IMR-90 (cell line): ENCODE data around the gene RNF141. TPM values are rescaled to one million over a fixed set of nuclear protein-coding genes. Genes with fewer than 3 reads are reported as not detected.
A peak's percentile ranks its signal among the peaks of the same experiment; 100 is the strongest.

Source experiments
- ATAC-seq: fragments of 200-7000 bp; cut with Tn5 transposase; 2 replicates; pipeline ENCODE4 v1.9.1; 2020; ENCODE audit warnings: low read depth, mild to moderate bottlenecking, moderate library complexity
- BruUV-seq: library from RNA; stranded (reverse); fragments of 400-500 nt; replicated peaks from 2 replicates; lab custom pipeline; 2021; lab: Mats Ljungman, UMichigan
- CTCF ChIA-PET: fragments of 300-600 bp; formaldehyde crosslinking; extraction: SDS; loops from one replicate; lab custom pipeline; 2021; ENCODE audit warnings: antibody characterized with exemption; lab: Yijun Ruan, JAX
- POLR2A ChIA-PET: fragments of 300-600 bp; sonication (Branson Sonifier 250); formaldehyde crosslinking; loops from one replicate; lab custom pipeline; 2022; ENCODE audit warnings: antibody characterized with exemption; ENCODE audit not compliant: unreplicated experiment; lab: Charles Lee
- DNase-seq: peaks from one replicate; pipeline ENCODE4 v3.0.0; 2013
- H2AFZ ChIP-seq: replicated peaks from 2 replicates; pipeline ENCODE3; 2013; ENCODE audit warnings: low read length, mild to moderate bottlenecking; ENCODE audit not compliant: poor library complexity
- H2AK5ac ChIP-seq: 2 replicates; pipeline ENCODE4 v1.6.1; 2013; ENCODE audit warnings: low read depth, low read length, inconsistent platforms
- H2AK9ac ChIP-seq: replicated peaks from 2 replicates; pipeline ENCODE3; 2013; ENCODE audit warnings: mild to moderate bottlenecking, low read depth, low read length, moderate library complexity; ENCODE audit not compliant: poor library complexity
- H2BK120ac ChIP-seq: 2 replicates; pipeline ENCODE4 v1.6.1; 2013; ENCODE audit warnings: low read depth, low read length, inconsistent platforms
- H2BK15ac ChIP-seq: 3 replicates; pipeline ENCODE4 v1.6.1; 2013; ENCODE audit warnings: low read depth, low read length, inconsistent platforms
- H2BK20ac ChIP-seq: 2 replicates; pipeline ENCODE4 v1.6.1; 2013; ENCODE audit warnings: low read depth, mild to moderate bottlenecking, inconsistent platforms, low read length, moderate library complexity
- H2BK5ac ChIP-seq: 2 replicates; pipeline ENCODE4 v1.6.1; 2013; ENCODE audit warnings: mild to moderate bottlenecking, low read depth, low read length, inconsistent platforms; ENCODE audit not compliant: poor library complexity, severe bottlenecking
- H3K14ac ChIP-seq: replicated peaks from 2 replicates; pipeline ENCODE4 v1.6.1; 2013; ENCODE audit warnings: low read depth, low read length, inconsistent platforms
- H3K18ac ChIP-seq: 2 replicates; pipeline ENCODE4 v1.6.1; 2013; ENCODE audit warnings: low read depth, low read length, control low read depth
- H3K23ac ChIP-seq: 2 replicates; pipeline ENCODE4 v1.6.1; 2013; ENCODE audit warnings: low read depth, low read length, inconsistent platforms
- H3K27ac ChIP-seq: 2 replicates; pipeline ENCODE4 v1.5.1; 2013; ENCODE audit warnings: mild to moderate bottlenecking, control low read depth, low read length; ENCODE audit not compliant: insufficient read depth
- H3K27me3 ChIP-seq: 2 replicates; pipeline ENCODE4 v1.6.1; 2013; ENCODE audit warnings: low read length; ENCODE audit not compliant: control insufficient read depth, insufficient read depth
- H3K36me3 ChIP-seq: 2 replicates; pipeline ENCODE4 v1.6.1; 2013; ENCODE audit warnings: low read length, mixed read lengths; ENCODE audit not compliant: control insufficient read depth, insufficient read depth
- H3K4ac ChIP-seq: 2 replicates; pipeline ENCODE4 v1.6.1; 2013; ENCODE audit warnings: low read depth, low read length, inconsistent platforms
- H3K4me1 ChIP-seq: 2 replicates; pipeline ENCODE4 v1.6.1; 2013; ENCODE audit warnings: low read length, mixed read lengths; ENCODE audit not compliant: control insufficient read depth, insufficient read depth
- H3K4me2 ChIP-seq: 2 replicates; pipeline ENCODE4 v1.6.1; 2013; ENCODE audit warnings: low read depth, mild to moderate bottlenecking, control low read depth, low read length, moderate library complexity
- H3K4me3 ChIP-seq: 2 replicates; pipeline ENCODE4 v1.5.1; 2013; ENCODE audit warnings: low read depth, mild to moderate bottlenecking, control low read depth, low read length, moderate library complexity; ENCODE audit not compliant: insufficient read depth
- H3K56ac ChIP-seq: 2 replicates; pipeline ENCODE4 v1.6.1; 2013; ENCODE audit warnings: low read length, inconsistent platforms; ENCODE audit not compliant: insufficient read depth; ENCODE audit errors: extremely low read depth
- H3K79me1 ChIP-seq, 2 experiments: 2 replicates each; pipeline ENCODE4 v1.6.1; 2013; ENCODE audit warnings: low read length in 2 of 2, inconsistent platforms in 1 of 2, low read depth in 1 of 2
- H3K9ac ChIP-seq: 2 replicates; pipeline ENCODE4 v1.6.1; 2013; ENCODE audit warnings: low read depth, low read length, control low read depth
- H3K9me1 ChIP-seq: 2 replicates; pipeline ENCODE4 v1.6.1; 2013; ENCODE audit warnings: low read length, inconsistent platforms; ENCODE audit not compliant: insufficient read depth
- H3K9me3 ChIP-seq: 2 replicates; pipeline ENCODE4 v1.6.1; 2013; ENCODE audit warnings: low read length; ENCODE audit not compliant: control insufficient read depth, insufficient read depth
- H4K20me1 ChIP-seq: 2 replicates; pipeline ENCODE4 v1.6.1; 2013; ENCODE audit warnings: low read length, inconsistent platforms; ENCODE audit not compliant: insufficient read depth
- H4K5ac ChIP-seq: 2 replicates; pipeline ENCODE4 v1.6.1; 2013; ENCODE audit warnings: mild to moderate bottlenecking, low read depth, low read length, control low read depth
- H4K8ac ChIP-seq, 2 experiments: 2 replicates each; pipeline ENCODE4 v1.6.1; 2013; ENCODE audit warnings: low read depth in 2 of 2, low read length in 2 of 2, control low read depth in 1 of 2, inconsistent platforms in 1 of 2
- H4K91ac ChIP-seq: 2 replicates; pipeline ENCODE4 v1.6.1; 2013; ENCODE audit warnings: low read depth, low read length, inconsistent platforms; ENCODE audit not compliant: insufficient read depth
- BHLHE40 ChIP-seq: fragments of 150-350 bp; IDR thresholded peaks from 2 replicates; pipeline ENCODE4 v1.6.1; 2016; ENCODE audit warnings: mild to moderate bottlenecking, low read depth, low read length
- CEBPB ChIP-seq: IDR thresholded peaks from 2 replicates; pipeline ENCODE4 v1.6.1; 2012; ENCODE audit warnings: low read depth, low read length, improper control_type of control experiment
- CHD1 ChIP-seq: IDR thresholded peaks from 2 replicates; pipeline ENCODE4 v1.6.1; 2012; ENCODE audit warnings: low read depth, low read length, improper control_type of control experiment
- FOS ChIP-seq: fragments of 150-350 bp; IDR thresholded peaks from 2 replicates; pipeline ENCODE4 v1.6.1; 2016; ENCODE audit warnings: low read depth, low read length
- MAFK ChIP-seq: IDR thresholded peaks from 2 replicates; pipeline ENCODE4 v1.6.1; 2012; ENCODE audit warnings: low read depth, low read length, improper control_type of control experiment
- MAZ ChIP-seq: IDR thresholded peaks from 2 replicates; pipeline ENCODE4 v1.6.1; 2012; ENCODE audit warnings: low read depth, mild to moderate bottlenecking, low read length, improper control_type of control experiment, moderate library complexity, borderline replicate concordance
- MXI1 ChIP-seq: IDR thresholded peaks from 2 replicates; pipeline ENCODE4 v1.6.1; 2012; ENCODE audit warnings: low read depth, mild to moderate bottlenecking, low read length, moderate library complexity, borderline replicate concordance
- NFE2L2 ChIP-seq: fragments of 150-350 bp; IDR thresholded peaks from 2 replicates; pipeline ENCODE4 v1.6.1; 2016; ENCODE audit warnings: low read depth, mild to moderate bottlenecking, low read length
- POLR2A ChIP-seq: IDR thresholded peaks from 2 replicates; pipeline ENCODE4 v1.6.1; 2012; ENCODE audit warnings: mild to moderate bottlenecking, low read depth, low read length
- RAD21 ChIP-seq: IDR thresholded peaks from 2 replicates; pipeline ENCODE4 v1.6.1; 2012; ENCODE audit warnings: low read length, improper control_type of control experiment
- RCOR1 ChIP-seq: IDR thresholded peaks from 2 replicates; pipeline ENCODE4 v1.6.1; 2012; ENCODE audit warnings: mild to moderate bottlenecking, low read length, improper control_type of control experiment; ENCODE audit not compliant: insufficient replicate concordance
- WGBS, 2 experiments: methylation state at CpG; one replicate each; pipeline versions ENCODE4 v1.1.5 to v1.1.7; 2013; ENCODE audit warnings: missing lambda C conversion rate in 2 of 2; ENCODE audit not compliant: insufficient read length in 1 of 2; ENCODE audit errors: extremely low coverage in 2 of 2; 5-methylcytosine and 5-hydroxymethylcytosine counted together
- dilution Hi-C: fragments of 300-500 bp; cut with HindIII; formaldehyde crosslinking; loops from one replicate; pipeline ENCODE4 v1.14.3; 2018; ENCODE audit warnings: low sequenced_read_pairs; ENCODE audit not compliant: unreplicated experiment
- in situ Hi-C: fragments of 300-500 bp; cut with MboI; formaldehyde crosslinking; loops from 3 replicates; pipeline ENCODE4 v1.14.3; 2019; ENCODE audit warnings: low sequenced_read_pairs, inconsistent platforms, mixed read lengths
- intact Hi-C: fragments of 100-400 bp; cut with micrococcal nuclease; formaldehyde crosslinking; loops from 2 replicates; pipeline ENCODE4 v1.10.0; 2022
- polyA plus RNA-seq, 3 experiments: library from polyadenylated mRNA; depleted of rRNA; stranded (reverse); fragments of >200 nt; gene quantifications; 2 replicates each; pipeline ENCODE4 v1.2.3, GENCODE V29; 2012; ENCODE audit warnings: low replicate concordance in 1 of 3
- total RNA-seq: library from RNA; depleted of rRNA; stranded (reverse); fragments of >200 nt; gene quantifications from 2 replicates; pipeline ENCODE4 v1.2.3, GENCODE V29; 2012
- TF ChIP-seq, protein P1 (sequence below): fragments of 150-350 bp; IDR thresholded peaks from 2 replicates; pipeline ENCODE4 v1.6.1; 2016; ENCODE audit warnings: low read depth, mild to moderate bottlenecking, low read length, moderate library complexity, borderline replicate concordance
- TF ChIP-seq, protein P2 (sequence below): fragments of 150-350 bp; IDR thresholded peaks from 2 replicates; pipeline ENCODE4 v1.6.1; 2017; ENCODE audit warnings: mild to moderate bottlenecking, antibody characterized with exemption, low read length, low read depth
- TF ChIP-seq, protein P3 (sequence below): conservative IDR thresholded peaks from 2 replicates; pipeline ENCODE4 v1.5.1; 2012; ENCODE audit warnings: mild to moderate bottlenecking, low read depth, low read length, improper control_type of control experiment

The RNF141 gene
- total and polyA plus RNA-seq, 2 of the 4 experiments (the other 2 are of a cell fraction) = 13.8 to 18.6 TPM

DNA sequence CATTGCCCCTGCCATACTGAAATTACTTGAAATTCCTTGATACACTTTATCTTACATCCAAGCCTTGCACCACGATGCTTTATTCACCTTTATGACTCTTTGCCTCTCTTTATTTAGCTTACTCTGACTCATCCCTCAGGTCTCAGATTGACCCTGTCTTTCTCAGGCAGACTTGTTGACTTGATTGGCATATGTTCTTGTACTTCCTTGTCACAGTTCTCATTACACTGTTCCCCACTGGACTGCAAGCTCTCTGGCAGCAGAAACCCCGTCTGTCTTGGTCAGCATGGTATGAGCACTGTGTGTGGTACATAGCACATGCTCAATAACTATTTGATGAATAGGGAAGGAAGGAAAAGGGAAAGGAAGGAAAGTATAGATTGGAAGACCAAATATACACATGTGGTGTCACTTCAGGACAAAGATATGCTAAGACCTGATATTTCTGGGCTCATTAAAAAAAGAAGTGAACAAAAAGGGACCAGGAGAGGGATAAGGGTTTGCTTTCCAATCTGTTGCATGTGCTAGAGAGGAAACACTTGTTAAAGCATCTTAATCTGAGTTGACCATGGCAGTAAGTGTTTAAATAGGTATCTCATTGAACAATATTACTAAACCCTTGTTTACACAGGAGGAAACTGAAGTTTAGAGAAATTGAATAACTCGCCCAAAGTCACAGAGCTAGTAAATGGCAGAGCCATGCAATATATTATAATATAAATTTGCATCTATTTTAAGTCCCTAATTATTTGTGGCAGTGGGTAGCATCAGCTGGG is 20.2 kb upstream of the RNF141 start:
- H3K4me2 ChIP-seq = no peak overlapping the region
- no peak overlapping the region; the same call in 1 of the 2 replicates for H3K56ac ChIP-seq
- H3K36me3 ChIP-seq = no peaks in the 10 kb centered on the region
- H3K79me1 ChIP-seq = no peaks in the 10 kb centered on the region
- in situ Hi-C loops = no loop called here
- H3K18ac ChIP-seq = no peak overlapping the region
- H4K8ac ChIP-seq = no peak overlapping the region
- no peaks in the 10 kb centered on the region for H3K9me3 ChIP-seq
- H3K27ac ChIP-seq = no peak overlapping the region
- peak overlapping the region; percentile 67; the same call in 2 of the 3 replicates for H2BK15ac ChIP-seq
- peak overlapping the region; percentile 33; the same call in 1 of the 2 replicates for H2BK20ac ChIP-seq
- H3K14ac ChIP-seq = no peak overlapping the region
- no peak overlapping the region for H2AFZ ChIP-seq
- H2AK5ac ChIP-seq = peak overlapping the region; percentile 44; the same call in 1 of the 2 replicates
- H3K27me3 ChIP-seq = no peaks in the 10 kb centered on the region
- intact Hi-C loops = no loop called here
- CTCF ChIA-PET = interaction anchor here (1.3 kb wide), 1 partner anchor 13 kb away, joined by 3 read pairs; no protein-coding TSS in a partner anchor
- no peak overlapping the region for H2BK5ac ChIP-seq
- no peaks in the 10 kb centered on the region for H3K4me1 ChIP-seq
- H2AK9ac ChIP-seq = no peak overlapping the region
- dilution Hi-C loops = no loop called here
- H3K4me3 ChIP-seq = no peak overlapping the region
- POLR2A ChIA-PET = interaction anchor here (0.6 kb wide), 1 partner anchor 256 kb away, joined by 3 read pairs; the partner anchor contains the start of gene ADM
- H3K4ac ChIP-seq = peak overlapping the region; percentile 8; the same call in 1 of the 2 replicates
- no peak overlapping the region for H4K5ac ChIP-seq
- H3K9me1 ChIP-seq = peaks cover 5% of the 10 kb centered on the region
- no peak overlapping the region for H3K23ac ChIP-seq
- WGBS, 2 experiments = 100% methylated on average over 1 of the region's 3 CpGs; no CpG with 5 or more reads in 1 of the 2 experiments
- no peak overlapping the region for H3K9ac ChIP-seq
- no TSS peak for BruUV-seq
- no peak overlapping the region; the same call in 1 of the 2 replicates for H2BK120ac ChIP-seq
- DNase-seq (no peak), ATAC-seq (no peak)
- H4K91ac ChIP-seq = no peak overlapping the region
- H4K20me1 ChIP-seq = no peaks in the 10 kb centered on the region
- TF ChIP-seq CHD1 = no peak
- TF ChIP-seq, protein P1, sequence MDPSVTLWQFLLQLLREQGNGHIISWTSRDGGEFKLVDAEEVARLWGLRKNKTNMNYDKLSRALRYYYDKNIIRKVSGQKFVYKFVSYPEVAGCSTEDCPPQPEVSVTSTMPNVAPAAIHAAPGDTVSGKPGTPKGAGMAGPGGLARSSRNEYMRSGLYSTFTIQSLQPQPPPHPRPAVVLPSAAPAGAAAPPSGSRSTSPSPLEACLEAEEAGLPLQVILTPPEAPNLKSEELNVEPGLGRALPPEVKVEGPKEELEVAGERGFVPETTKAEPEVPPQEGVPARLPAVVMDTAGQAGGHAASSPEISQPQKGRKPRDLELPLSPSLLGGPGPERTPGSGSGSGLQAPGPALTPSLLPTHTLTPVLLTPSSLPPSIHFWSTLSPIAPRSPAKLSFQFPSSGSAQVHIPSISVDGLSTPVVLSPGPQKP = no peak
- TF ChIP-seq POLR2A = no peak
- TF ChIP-seq, protein P2, sequence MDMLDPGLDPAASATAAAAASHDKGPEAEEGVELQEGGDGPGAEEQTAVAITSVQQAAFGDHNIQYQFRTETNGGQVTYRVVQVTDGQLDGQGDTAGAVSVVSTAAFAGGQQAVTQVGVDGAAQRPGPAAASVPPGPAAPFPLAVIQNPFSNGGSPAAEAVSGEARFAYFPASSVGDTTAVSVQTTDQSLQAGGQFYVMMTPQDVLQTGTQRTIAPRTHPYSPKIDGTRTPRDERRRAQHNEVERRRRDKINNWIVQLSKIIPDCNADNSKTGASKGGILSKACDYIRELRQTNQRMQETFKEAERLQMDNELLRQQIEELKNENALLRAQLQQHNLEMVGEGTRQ = no peak
- no peak for TF ChIP-seq NFE2L2
- TF ChIP-seq FOS = no peak
- no peak for TF ChIP-seq RAD21
- TF ChIP-seq BHLHE40 = no peak
- no peak for TF ChIP-seq CEBPB
- TF ChIP-seq, protein P3, sequence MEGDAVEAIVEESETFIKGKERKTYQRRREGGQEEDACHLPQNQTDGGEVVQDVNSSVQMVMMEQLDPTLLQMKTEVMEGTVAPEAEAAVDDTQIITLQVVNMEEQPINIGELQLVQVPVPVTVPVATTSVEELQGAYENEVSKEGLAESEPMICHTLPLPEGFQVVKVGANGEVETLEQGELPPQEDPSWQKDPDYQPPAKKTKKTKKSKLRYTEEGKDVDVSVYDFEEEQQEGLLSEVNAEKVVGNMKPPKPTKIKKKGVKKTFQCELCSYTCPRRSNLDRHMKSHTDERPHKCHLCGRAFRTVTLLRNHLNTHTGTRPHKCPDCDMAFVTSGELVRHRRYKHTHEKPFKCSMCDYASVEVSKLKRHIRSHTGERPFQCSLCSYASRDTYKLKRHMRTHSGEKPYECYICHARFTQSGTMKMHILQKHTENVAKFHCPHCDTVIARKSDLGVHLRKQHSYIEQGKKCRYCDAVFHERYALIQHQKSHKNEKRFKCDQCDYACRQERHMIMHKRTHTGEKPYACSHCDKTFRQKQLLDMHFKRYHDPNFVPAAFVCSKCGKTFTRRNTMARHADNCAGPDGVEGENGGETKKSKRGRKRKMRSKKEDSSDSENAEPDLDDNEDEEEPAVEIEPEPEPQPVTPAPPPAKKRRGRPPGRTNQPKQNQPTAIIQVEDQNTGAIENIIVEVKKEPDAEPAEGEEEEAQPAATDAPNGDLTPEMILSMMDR = no peak
- TF ChIP-seq RCOR1 = no peak
- TF ChIP-seq MAZ = no peak
- no peak for TF ChIP-seq MAFK
- TF ChIP-seq MXI1 = no peak
